PC-3 (cell line): Measurements from ENCODE around the gene SHLD1.
"Not testable (repeated sequence)": the region's sequence is repeated elsewhere in the genome, so short reads cannot be mapped to it uniquely, and the experiment has no call there.

ENCODE experiments used
- CTCF ChIP-seq: fragments of 300-600 bp; sonication (generic); conservative IDR thresholded peaks from 2 replicates; pipeline ENCODE4 v1.5.1; 2017; ENCODE audit warnings: antibody characterized with exemption, low read depth, mild to moderate bottlenecking, low read length
- EZH2 ChIP-seq: fragments of 300-600 bp; sonication (generic); IDR thresholded peaks from one replicate; pipeline ENCODE4 v1.6.1; 2017; ENCODE audit warnings: antibody characterized with exemption, mild to moderate bottlenecking, low read length; ENCODE audit not compliant: unreplicated experiment
- EZH2phosphoT487 ChIP-seq: fragments of 300-600 bp; sonication (generic); IDR thresholded peaks from 2 replicates; pipeline ENCODE4 v1.6.1; 2018; ENCODE audit warnings: mild to moderate bottlenecking, antibody characterized with exemption, low read length, borderline replicate concordance

GRCh38 chr20:5749512-5749951 is 669 bp upstream of the SHLD1 start:
- not testable (repeated sequence) for TF ChIP-seq CTCF, EZH2phosphoT487, EZH2
